Measurements from ENCODE around the gene RAB35.

DNA sequence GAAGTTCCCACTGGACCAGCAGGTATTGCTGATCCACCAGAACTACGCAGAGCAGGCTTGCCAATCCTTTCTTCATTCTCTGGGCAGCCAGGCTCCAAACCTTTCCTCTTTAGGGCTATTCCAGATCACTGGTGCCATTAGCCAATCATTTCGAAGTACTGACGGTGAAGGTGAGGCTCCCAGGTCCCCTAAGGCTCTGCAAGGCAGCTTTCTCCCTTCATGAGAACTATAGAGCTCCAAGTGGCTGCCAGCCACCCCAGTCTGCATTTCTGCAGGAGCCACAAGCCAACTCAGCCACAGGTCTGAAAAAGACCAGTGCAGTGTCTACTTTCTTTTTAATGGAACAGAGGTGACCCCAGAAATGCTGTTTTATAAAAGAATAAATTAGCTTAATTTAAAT is 48.7 kb downstream of the RAB35 start:
- TF ChIP-seq, protein P1, sequence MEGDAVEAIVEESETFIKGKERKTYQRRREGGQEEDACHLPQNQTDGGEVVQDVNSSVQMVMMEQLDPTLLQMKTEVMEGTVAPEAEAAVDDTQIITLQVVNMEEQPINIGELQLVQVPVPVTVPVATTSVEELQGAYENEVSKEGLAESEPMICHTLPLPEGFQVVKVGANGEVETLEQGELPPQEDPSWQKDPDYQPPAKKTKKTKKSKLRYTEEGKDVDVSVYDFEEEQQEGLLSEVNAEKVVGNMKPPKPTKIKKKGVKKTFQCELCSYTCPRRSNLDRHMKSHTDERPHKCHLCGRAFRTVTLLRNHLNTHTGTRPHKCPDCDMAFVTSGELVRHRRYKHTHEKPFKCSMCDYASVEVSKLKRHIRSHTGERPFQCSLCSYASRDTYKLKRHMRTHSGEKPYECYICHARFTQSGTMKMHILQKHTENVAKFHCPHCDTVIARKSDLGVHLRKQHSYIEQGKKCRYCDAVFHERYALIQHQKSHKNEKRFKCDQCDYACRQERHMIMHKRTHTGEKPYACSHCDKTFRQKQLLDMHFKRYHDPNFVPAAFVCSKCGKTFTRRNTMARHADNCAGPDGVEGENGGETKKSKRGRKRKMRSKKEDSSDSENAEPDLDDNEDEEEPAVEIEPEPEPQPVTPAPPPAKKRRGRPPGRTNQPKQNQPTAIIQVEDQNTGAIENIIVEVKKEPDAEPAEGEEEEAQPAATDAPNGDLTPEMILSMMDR (IDR thresholded peaks at IDR 0.05; ENCODE audit: low read depth, low read length), result no peak
- TF ChIP-seq POLR2A (IDR thresholded peaks at IDR 0.05; ENCODE audit: extremely low read depth, insufficient read length), result no peak
- TF ChIP-seq, protein P2, sequence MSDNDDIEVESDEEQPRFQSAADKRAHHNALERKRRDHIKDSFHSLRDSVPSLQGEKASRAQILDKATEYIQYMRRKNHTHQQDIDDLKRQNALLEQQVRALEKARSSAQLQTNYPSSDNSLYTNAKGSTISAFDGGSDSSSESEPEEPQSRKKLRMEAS (IDR thresholded peaks at IDR 0.05; ENCODE audit: low read depth, low read length), result no peak

Measured in NB4 (cell line).